RWPE2 (cell line): ENCODE measurements around the gene FAM120B.

Source experiments
- ATAC-seq: fragments of 200-7000 bp; cut with Tn5 transposase; 3 replicates; pipeline ENCODE4 v1.9.1; 2021; ENCODE audit warnings: low read depth
- DNase-seq: peaks from one replicate; pipeline ENCODE4 v3.0.0-alpha.2; 2020; ENCODE audit warnings: low spot score
- H3K27ac ChIP-seq: fragments of 450-650 bp; 2 replicates; pipeline ENCODE4 v1.5.1; 2017; ENCODE audit warnings: mild to moderate bottlenecking; ENCODE audit not compliant: poor library complexity, severe bottlenecking
- H3K27me3 ChIP-seq: fragments of 250-450 bp; sonication (Bioruptor Pico); 2 replicates; pipeline ENCODE4 v1.5.1; 2021; ENCODE audit warnings: mild to moderate bottlenecking, moderate library complexity; ENCODE audit not compliant: insufficient read depth, poor library complexity, severe bottlenecking
- H3K36me3 ChIP-seq: fragments of 250-450 bp; sonication (Bioruptor Pico); 2 replicates; pipeline ENCODE4 v1.5.1; 2020; ENCODE audit warnings: low read depth, mild to moderate bottlenecking, moderate library complexity
- H3K4me1 ChIP-seq: fragments of 250-450 bp; sonication (Bioruptor Pico); 2 replicates; pipeline ENCODE4 v1.5.1; 2021; ENCODE audit warnings: mild to moderate bottlenecking, moderate library complexity; ENCODE audit not compliant: insufficient read depth, poor library complexity, severe bottlenecking
- H3K4me3 ChIP-seq: fragments of 250-450 bp; sonication (Bioruptor Pico); 2 replicates; pipeline ENCODE4 v1.5.1; 2021; ENCODE audit warnings: mild to moderate bottlenecking, moderate library complexity; ENCODE audit not compliant: severe bottlenecking
- H3K9me3 ChIP-seq: fragments of 250-450 bp; sonication (Bioruptor Pico); 2 replicates; pipeline ENCODE4 v1.5.1; 2021; ENCODE audit warnings: mild to moderate bottlenecking, moderate library complexity; ENCODE audit not compliant: severe bottlenecking
- TF ChIP-seq, protein P1 (sequence below): fragments of 450-650 bp; IDR thresholded peaks from one replicate; pipeline ENCODE4 v1.5.1; 2017; ENCODE audit warnings: mild to moderate bottlenecking, moderate library complexity; ENCODE audit not compliant: poor library complexity, severe bottlenecking

The FAM120B gene

DNA sequence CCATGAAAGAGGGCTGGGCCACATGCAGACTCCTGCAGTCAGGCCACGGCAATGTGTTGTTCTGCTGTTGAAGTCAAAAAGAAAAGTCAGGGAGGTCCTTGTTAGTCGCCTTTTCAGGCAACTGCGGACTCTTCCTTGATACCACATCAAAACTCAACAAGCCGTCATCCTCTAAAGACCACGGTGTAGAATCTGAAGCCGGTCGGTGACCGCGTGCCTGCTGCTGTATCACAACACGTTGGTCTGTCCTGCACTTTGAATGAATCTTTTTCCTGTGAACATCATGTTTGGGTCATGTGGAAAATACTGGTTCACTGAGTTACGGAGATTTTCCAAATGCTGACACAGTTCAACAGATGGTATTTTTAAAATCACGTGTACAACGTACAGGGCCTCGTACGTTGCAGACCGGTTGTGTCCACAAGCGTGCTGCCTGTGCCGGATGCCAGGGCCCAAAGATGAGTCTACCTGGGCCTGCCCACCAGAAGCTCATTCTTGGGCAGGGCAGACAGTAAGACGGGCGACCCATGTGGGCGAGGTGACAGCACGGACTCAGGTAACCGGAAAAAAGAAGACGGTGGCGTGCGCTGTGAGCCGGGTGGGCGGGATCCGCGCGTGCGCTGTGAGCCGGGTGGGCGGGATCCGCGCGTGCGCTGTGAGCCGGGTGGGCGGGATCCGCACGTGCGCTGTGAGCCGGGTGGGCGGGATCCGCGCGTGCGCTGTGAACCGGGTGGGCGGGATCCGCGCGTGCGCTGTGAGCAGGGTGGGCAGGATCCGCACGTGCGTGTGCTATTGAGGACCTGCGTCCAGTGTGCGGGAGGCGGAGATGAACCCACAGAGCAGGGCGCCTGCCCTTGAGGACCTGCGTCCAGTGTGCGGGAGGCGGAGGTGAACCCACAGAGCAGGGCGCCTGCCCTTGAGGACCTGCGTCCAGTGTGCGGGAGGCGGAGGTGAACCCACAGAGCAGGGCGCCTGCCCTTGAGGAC, 114.5 kb downstream of the FAM120B start:
- ATAC-seq (no peak), DNase-seq (no peak)
- no peak overlapping the region for H3K4me3 ChIP-seq
- H3K4me1 ChIP-seq: no peaks in the 10 kb centered on the region
- TF ChIP-seq, protein P1, sequence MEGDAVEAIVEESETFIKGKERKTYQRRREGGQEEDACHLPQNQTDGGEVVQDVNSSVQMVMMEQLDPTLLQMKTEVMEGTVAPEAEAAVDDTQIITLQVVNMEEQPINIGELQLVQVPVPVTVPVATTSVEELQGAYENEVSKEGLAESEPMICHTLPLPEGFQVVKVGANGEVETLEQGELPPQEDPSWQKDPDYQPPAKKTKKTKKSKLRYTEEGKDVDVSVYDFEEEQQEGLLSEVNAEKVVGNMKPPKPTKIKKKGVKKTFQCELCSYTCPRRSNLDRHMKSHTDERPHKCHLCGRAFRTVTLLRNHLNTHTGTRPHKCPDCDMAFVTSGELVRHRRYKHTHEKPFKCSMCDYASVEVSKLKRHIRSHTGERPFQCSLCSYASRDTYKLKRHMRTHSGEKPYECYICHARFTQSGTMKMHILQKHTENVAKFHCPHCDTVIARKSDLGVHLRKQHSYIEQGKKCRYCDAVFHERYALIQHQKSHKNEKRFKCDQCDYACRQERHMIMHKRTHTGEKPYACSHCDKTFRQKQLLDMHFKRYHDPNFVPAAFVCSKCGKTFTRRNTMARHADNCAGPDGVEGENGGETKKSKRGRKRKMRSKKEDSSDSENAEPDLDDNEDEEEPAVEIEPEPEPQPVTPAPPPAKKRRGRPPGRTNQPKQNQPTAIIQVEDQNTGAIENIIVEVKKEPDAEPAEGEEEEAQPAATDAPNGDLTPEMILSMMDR: no peak
- H3K27ac ChIP-seq: no peak overlapping the region
- H3K27me3 ChIP-seq: no peaks in the 10 kb centered on the region
- H3K9me3 ChIP-seq: no peaks in the 10 kb centered on the region
- H3K36me3 ChIP-seq: no peaks in the 10 kb centered on the region

GRCh38 chr6:170421921-170422320, 115.4 kb downstream of the FAM120B start:
- Histone ChIP-seq H3K4me3 (no peak overlapping the region), H3K27me3 (no peaks in the 10 kb centered on the region), H3K4me1 (no peaks in the 10 kb centered on the region), H3K27ac (no peak overlapping the region), H3K36me3 (no peaks in the 10 kb centered on the region), H3K9me3 (no peaks in the 10 kb centered on the region)
- no peak for ATAC-seq
- DNase-seq: no peak
- TF ChIP-seq, protein P1: no peak

DNA sequence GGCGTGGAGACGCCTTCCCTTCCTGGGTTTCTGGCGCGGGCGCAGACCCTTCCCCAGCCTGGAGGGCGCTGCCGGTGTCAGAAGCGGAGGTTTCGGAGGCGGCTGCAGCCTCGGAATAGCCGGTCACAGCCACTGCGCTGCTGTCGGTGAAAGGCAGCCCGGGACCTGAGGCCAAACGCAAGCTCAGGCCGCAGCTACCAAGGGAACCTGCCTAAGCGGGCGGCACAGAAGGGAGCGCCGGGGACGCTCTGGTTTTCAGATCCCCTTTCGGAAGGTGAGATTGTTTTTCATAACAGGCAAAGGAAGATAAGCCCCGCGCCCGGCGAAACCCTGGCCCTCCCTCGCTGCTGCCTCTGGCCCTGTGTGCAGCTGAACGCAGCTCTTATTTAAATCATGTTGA, 116.5 kb downstream of the FAM120B start:
- TF ChIP-seq, protein P1: no peak
- Histone ChIP-seq H3K4me1 (no peaks in the 10 kb centered on the region), H3K36me3 (no peaks in the 10 kb centered on the region), H3K27ac (no peak overlapping the region), H3K4me3 (no peak overlapping the region), H3K9me3 (no peaks in the 10 kb centered on the region), H3K27me3 (no peaks in the 10 kb centered on the region)
- ATAC-seq (no peak), DNase-seq (no peak)

GRCh38 chr6:170423814-170424603, 117.5 kb downstream of the FAM120B start:
- no peak for DNase-seq
- no peak overlapping the region for H3K27ac ChIP-seq
- H3K36me3 ChIP-seq: no peaks in the 10 kb centered on the region
- H3K4me1 ChIP-seq: no peaks in the 10 kb centered on the region
- no peak for ATAC-seq
- TF ChIP-seq, protein P1: no peak
- no peak overlapping the region for H3K4me3 ChIP-seq
- no peaks in the 10 kb centered on the region for H3K9me3 ChIP-seq
- H3K27me3 ChIP-seq: no peaks in the 10 kb centered on the region
